Progenitor cell of endocrine pancreas (in vitro differentiated cells): Measurements from ENCODE around the gene NELL1. TPM values are rescaled to one million over a fixed set of nuclear protein-coding genes. Genes with fewer than 3 reads are reported as not detected.

ENCODE experiments used
- DNase-seq: peaks from one replicate; pipeline ENCODE4 v3.0.0; 2021; ENCODE audit warnings: low spot score; ENCODE audit not compliant: unreplicated experiment
- H3K27ac Mint-ChIP-seq: 2 replicates; pipeline ENCODE4 v1.8.0; 2021; ENCODE audit warnings: mild to moderate bottlenecking, moderate library complexity, mixed read lengths
- H3K27me3 Mint-ChIP-seq: 2 replicates; pipeline ENCODE4 v1.8.0; 2021; ENCODE audit warnings: mixed read lengths
- H3K36me3 Mint-ChIP-seq: 2 replicates; pipeline ENCODE4 v1.8.0; 2022; ENCODE audit warnings: mixed read lengths; ENCODE audit not compliant: insufficient read depth
- H3K4me1 Mint-ChIP-seq: 2 replicates; pipeline ENCODE4 v1.8.0; 2021; ENCODE audit warnings: low read depth, mixed read lengths
- H3K4me3 Mint-ChIP-seq: 2 replicates; pipeline ENCODE4 v1.8.0; 2021; ENCODE audit warnings: low read depth, mild to moderate bottlenecking, moderate library complexity, mixed read lengths
- H3K9me3 Mint-ChIP-seq: 2 replicates; pipeline ENCODE4 v1.8.0; 2021; ENCODE audit warnings: low read depth, mixed read lengths
- total RNA-seq: library from RNA; stranded (reverse); gene quantifications from 2 replicates; pipeline ENCODE4 v1.2.1, GENCODE V29; 2021
- TF ChIP-seq, protein P1 (sequence below): fragments of 200-600 bp; sonication (generic); IDR thresholded peaks from one replicate; pipeline ENCODE4 v1.5.0; 2021; ENCODE audit warnings: antibody characterized with exemption, mild to moderate bottlenecking; ENCODE audit not compliant: unreplicated experiment

NELL1 gene
- total RNA-seq, 1 donor from 2014 or later = 2.2 TPM

DNA sequence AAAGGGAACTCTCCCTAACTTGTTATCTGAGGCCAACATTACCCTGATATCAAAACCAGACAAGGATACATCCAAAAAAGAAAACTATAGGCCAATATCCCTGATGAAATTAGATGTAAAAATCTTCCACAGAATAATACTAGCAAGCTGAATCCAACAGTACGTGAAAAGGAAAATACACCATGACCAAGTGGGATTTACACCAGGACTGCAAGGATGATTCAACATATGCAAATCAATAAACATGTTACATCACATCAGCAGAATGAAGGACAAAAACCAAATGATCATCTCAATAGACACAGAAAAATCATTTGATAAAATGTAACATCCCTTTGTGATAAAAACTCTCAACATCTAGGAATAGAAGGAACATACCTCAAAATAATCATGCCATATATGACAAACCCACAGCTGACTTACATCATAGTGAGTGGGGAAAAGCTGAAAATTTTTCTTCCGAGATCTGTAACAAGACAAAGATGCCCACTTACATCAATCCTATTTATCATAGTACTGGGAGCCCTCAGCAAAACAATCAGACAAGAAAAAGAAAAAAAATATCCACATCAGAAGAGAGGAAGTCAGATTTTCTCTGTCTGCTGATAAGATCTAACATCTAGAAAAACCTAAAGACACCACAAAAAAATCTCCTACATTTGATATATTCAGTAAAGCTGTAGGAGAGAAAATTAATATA is 820.2 kb downstream of the NELL1 start:
- Mint-ChIP-seq H3K4me3 (no peak overlapping the region), H3K36me3 (no peaks in the 10 kb centered on the region), H3K9me3 (peaks cover 17% of the 10 kb centered on the region), H3K27ac (no peak overlapping the region), H3K27me3 (no peaks in the 10 kb centered on the region), H3K4me1 (no peaks in the 10 kb centered on the region)
- TF ChIP-seq, protein P1, sequence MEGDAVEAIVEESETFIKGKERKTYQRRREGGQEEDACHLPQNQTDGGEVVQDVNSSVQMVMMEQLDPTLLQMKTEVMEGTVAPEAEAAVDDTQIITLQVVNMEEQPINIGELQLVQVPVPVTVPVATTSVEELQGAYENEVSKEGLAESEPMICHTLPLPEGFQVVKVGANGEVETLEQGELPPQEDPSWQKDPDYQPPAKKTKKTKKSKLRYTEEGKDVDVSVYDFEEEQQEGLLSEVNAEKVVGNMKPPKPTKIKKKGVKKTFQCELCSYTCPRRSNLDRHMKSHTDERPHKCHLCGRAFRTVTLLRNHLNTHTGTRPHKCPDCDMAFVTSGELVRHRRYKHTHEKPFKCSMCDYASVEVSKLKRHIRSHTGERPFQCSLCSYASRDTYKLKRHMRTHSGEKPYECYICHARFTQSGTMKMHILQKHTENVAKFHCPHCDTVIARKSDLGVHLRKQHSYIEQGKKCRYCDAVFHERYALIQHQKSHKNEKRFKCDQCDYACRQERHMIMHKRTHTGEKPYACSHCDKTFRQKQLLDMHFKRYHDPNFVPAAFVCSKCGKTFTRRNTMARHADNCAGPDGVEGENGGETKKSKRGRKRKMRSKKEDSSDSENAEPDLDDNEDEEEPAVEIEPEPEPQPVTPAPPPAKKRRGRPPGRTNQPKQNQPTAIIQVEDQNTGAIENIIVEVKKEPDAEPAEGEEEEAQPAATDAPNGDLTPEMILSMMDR = no peak
- no peak for DNase-seq

DNA sequence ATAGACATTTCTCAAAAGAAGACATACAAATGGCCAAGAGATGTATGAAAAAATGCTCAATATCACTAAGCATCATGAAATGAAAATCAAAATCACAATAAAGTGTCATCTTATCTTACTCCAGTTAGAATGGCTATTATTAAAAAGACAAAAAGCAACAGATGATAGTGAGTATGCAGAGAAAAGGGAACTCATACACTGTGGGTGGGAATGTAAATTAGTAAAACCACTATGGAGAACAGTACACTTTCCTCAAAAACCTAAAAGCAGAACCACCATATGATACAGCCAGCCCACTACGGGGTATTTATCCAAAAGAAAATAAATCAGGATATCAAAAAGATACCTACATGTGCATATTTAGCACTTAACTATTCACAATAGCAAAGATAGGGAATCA is 823.5 kb downstream of the NELL1 start:
- H3K27ac Mint-ChIP-seq = no peak overlapping the region

DNA sequence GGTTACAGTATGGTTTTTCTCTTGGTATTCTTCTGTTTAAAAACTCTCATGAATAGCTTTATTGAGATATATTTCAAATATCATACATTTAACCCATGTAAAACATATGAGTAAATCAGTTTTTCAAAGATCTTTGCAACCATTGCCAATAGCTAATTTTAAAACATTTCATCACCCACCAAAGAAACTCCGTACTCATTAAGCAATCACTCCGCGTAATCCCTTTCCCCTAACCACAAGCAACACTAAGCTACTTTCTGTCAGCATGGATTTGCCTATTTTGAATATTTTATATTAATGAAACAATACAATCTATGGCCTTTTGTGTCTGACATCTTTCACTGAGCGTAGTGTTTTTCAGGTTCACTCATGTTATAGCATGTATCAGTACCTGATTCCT is 825.6 kb downstream of the NELL1 start:
- Mint-ChIP-seq H3K36me3 (no peaks in the 10 kb centered on the region), H3K27me3 (no peaks in the 10 kb centered on the region), H3K4me1 (no peaks in the 10 kb centered on the region), H3K27ac (no peak overlapping the region), H3K4me3 (no peak overlapping the region), H3K9me3 (peaks cover 11% of the 10 kb centered on the region)
- TF ChIP-seq, protein P1 = no peak
- DNase-seq = no peak

More for the DNA sequence above, 823.5 kb downstream of the NELL1 start:
- DNase-seq = no peak
- H3K4me3 Mint-ChIP-seq = no peak overlapping the region
- H3K36me3 Mint-ChIP-seq = no peaks in the 10 kb centered on the region
- no peaks in the 10 kb centered on the region for H3K4me1 Mint-ChIP-seq
- H3K9me3 Mint-ChIP-seq = peaks cover 17% of the 10 kb centered on the region
- TF ChIP-seq, protein P1 = no peak
- H3K27me3 Mint-ChIP-seq = no peaks in the 10 kb centered on the region

DNA sequence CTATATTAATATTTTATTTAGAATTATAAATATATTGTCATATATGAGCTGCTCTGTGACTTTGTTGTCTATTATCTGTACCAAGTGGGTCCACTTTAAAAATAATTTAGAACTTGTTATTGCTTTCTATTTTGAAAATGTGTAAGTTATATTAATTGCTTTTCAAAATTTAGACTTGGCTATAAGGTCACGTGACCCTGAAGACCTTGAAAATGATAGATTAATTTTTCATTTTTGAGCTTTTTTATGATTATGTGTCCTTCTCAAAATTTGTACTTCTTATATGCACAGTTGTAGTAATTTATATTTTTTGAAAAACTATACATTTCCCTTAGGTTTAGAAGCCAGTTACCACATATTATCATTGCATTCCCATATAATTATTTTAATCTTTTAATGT is 826.5 kb downstream of the NELL1 start:
- no peak for DNase-seq
- H3K27me3 Mint-ChIP-seq = no peaks in the 10 kb centered on the region
- no peak overlapping the region for H3K27ac Mint-ChIP-seq
- TF ChIP-seq, protein P1 = no peak
- no peak overlapping the region for H3K4me3 Mint-ChIP-seq
- peaks cover 3% of the 10 kb centered on the region for H3K9me3 Mint-ChIP-seq
- H3K4me1 Mint-ChIP-seq = peaks cover 2% of the 10 kb centered on the region
- no peaks in the 10 kb centered on the region for H3K36me3 Mint-ChIP-seq

DNA sequence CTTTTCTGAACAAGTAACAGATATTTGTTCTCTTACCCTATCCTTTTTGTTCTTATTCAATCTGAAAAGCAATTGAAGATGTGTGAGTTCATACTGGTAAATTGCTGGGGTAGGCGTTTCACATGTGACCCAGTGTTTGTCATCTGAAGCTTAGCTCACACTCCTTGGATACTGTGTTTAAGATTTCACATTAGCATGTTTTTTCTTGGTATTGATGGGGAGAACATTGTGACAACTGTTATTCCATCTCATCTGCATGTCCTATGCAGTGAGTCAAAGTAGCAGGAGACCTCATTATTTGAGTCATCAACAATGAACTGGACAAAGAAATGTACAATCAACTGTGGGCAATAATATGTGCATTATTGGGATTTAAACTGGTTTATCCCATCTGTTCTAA is 831.9 kb downstream of the NELL1 start:
- Mint-ChIP-seq H3K27ac (no peak overlapping the region), H3K9me3 (no peaks in the 10 kb centered on the region), H3K4me1 (peaks cover 2% of the 10 kb centered on the region), H3K27me3 (no peaks in the 10 kb centered on the region), H3K36me3 (no peaks in the 10 kb centered on the region), H3K4me3 (no peak overlapping the region)
- TF ChIP-seq, protein P1 = no peak
- no peak for DNase-seq
